Astrocyte of the spinal cord (primary cell): Measurements from ENCODE around the gene ZNF239.
"Not testable (repeated sequence)": the region's sequence is repeated elsewhere in the genome, so short reads cannot be mapped to it uniquely, and the experiment has no call there.

Experiments
- DNase-seq: peaks from one replicate; pipeline ENCODE4 v3.0.0; 2011; ENCODE audit warnings: low read depth, low spot score
- H3K4me3 ChIP-seq: 2 replicates; pipeline ENCODE4 v1.5.1; 2011; ENCODE audit warnings: low read depth, mild to moderate bottlenecking, low read length, moderate library complexity
- CTCF ChIP-seq: IDR thresholded peaks from 2 replicates; pipeline ENCODE4 v1.5.1; 2012; ENCODE audit warnings: low read depth, mild to moderate bottlenecking, low read length, inconsistent platforms
- in situ Hi-C: cut with HindIII; loops from 2 replicates; pipeline ENCODE4 v1.10.0; 2017; ENCODE audit warnings: low sequenced_read_pairs

ZNF239 gene

GRCh38 chr10:43607199-43607573 lies 32.8 kb upstream of the ZNF239 start:
- H3K4me3 ChIP-seq, result peak overlapping the region; percentile 65
- DNase-seq, result no peak
- in situ Hi-C loops, result no loop called here
- no peak for TF ChIP-seq CTCF

GRCh38 chr10:43606323-43607198 lies 32.1 kb upstream of the ZNF239 start, which contains the start of gene ZNF485:
ZNF485 (plus strand) TSS chr10:43606438; CDS start chr10:43607051, 613 bp downstream.
- DNase-seq, result peak; percentile 66
- peak within 1 kb of the TSS; percentile 65 for H3K4me3 ChIP-seq
- no peak for TF ChIP-seq CTCF
- in situ Hi-C loops, result no loop called here

- TF ChIP-seq CTCF, result no peak
- in situ Hi-C loops, result no loop called here
Measured at GRCh38 chr10:43605850-43606322, 31.5 kb upstream of the ZNF239 start.

GRCh38 chr10:43601576-43601975 lies 27.2 kb upstream of the ZNF239 start:
- in situ Hi-C loops, H3K4me3 ChIP-seq, DNase-seq: not testable (repeated sequence)

More at GRCh38 chr10:43605850-43606322, 31.5 kb upstream of the ZNF239 start:
- H3K4me3 ChIP-seq, result peak overlapping the region; percentile 65
- DNase-seq, result no peak

- no peak for DNase-seq
- no peak overlapping the region for H3K4me3 ChIP-seq
- in situ Hi-C loops, result no loop called here
- no peak for TF ChIP-seq CTCF
Measured at GRCh38 chr10:43599333-43599732, 24.9 kb upstream of the ZNF239 start.

GRCh38 chr10:43598446-43598845 lies 24.0 kb upstream of the ZNF239 start:
- peak; percentile 17 for DNase-seq
- no peak for TF ChIP-seq CTCF
- H3K4me3 ChIP-seq, result no peak overlapping the region
- in situ Hi-C loops, result no loop called here

GRCh38 chr10:43596546-43596945 lies 22.1 kb upstream of the ZNF239 start:
- no peak for DNase-seq
- H3K4me3 ChIP-seq, result no peak overlapping the region
- in situ Hi-C loops, result no loop called here
- no peak for TF ChIP-seq CTCF
